ENCODE results near the gene STAC.
A peak's percentile ranks its signal among the peaks of the same experiment; 100 is the strongest.
"Not testable (repeated sequence)": the region's sequence is repeated elsewhere in the genome, so short reads cannot be mapped to it uniquely, and the experiment has no call there.

STAC gene

DNA sequence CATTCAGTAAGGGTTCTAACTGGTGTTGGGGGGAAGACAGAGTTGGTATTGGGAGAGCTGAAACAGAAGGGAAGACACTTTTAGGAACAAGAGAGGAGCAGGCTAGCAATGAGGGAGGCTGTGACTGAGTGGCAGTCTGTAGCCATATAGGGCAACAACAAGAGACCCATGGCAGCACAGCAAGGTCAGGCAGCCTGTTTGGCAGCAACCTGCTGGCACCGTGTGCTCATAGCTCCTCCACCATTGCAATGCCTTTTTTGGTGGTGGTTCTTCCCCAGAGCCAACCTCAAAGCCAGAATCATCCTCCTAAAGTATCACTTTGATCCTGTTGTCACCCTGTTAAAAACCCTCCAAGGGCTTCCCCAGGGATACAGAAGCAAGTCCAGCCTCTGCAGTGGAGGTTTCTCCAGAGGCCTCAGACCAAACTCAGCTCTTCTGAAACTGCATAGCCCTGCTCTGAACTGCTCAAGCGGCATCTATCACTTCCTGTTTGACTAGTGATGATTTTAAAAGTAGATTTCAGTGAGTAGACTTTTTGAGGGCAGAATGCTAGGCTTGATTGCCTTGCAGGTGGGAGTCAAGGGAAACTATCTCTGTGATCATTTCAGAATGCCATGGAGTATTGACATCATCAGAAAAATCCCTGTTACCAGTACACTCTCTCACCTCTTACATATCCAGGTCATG, 176.9 kb downstream of the STAC start:
- Mint-ChIP-seq H3K4me1 (no peaks in the 10 kb centered on the region), H3K9me3 (no peaks in the 10 kb centered on the region), H3K27me3 (peaks cover 8% of the 10 kb centered on the region), H3K4me3 (no peak overlapping the region), H3K27ac (no peak overlapping the region)
- DNase-seq (no peak), ATAC-seq (no peak)

GRCh38 chr3:36557708-36558421, 177.6 kb downstream of the STAC start:
- no peak overlapping the region for H3K4me3 Mint-ChIP-seq
- peaks cover 8% of the 10 kb centered on the region for H3K27me3 Mint-ChIP-seq
- ATAC-seq, result no peak
- H3K27ac Mint-ChIP-seq, result no peak overlapping the region
- DNase-seq, result no peak
- H3K9me3 Mint-ChIP-seq, result no peaks in the 10 kb centered on the region
- no peaks in the 10 kb centered on the region for H3K4me1 Mint-ChIP-seq

GRCh38 chr3:36558961-36559360, 178.7 kb downstream of the STAC start:
- H3K4me1 Mint-ChIP-seq, result no peaks in the 10 kb centered on the region
- peaks cover 8% of the 10 kb centered on the region for H3K27me3 Mint-ChIP-seq
- no peak for ATAC-seq
- H3K9me3 Mint-ChIP-seq, result no peaks in the 10 kb centered on the region
- H3K4me3 Mint-ChIP-seq, result no peak overlapping the region
- no peak overlapping the region for H3K27ac Mint-ChIP-seq
- DNase-seq, result no peak

GRCh38 chr3:36560685-36561084, 180.4 kb downstream of the STAC start:
- no peak overlapping the region for H3K4me3 Mint-ChIP-seq
- no peaks in the 10 kb centered on the region for H3K9me3 Mint-ChIP-seq
- H3K27me3 Mint-ChIP-seq, result peaks cover 8% of the 10 kb centered on the region
- DNase-seq, result no peak
- ATAC-seq, result no peak
- H3K4me1 Mint-ChIP-seq, result no peaks in the 10 kb centered on the region
- H3K27ac Mint-ChIP-seq, result no peak overlapping the region

DNA sequence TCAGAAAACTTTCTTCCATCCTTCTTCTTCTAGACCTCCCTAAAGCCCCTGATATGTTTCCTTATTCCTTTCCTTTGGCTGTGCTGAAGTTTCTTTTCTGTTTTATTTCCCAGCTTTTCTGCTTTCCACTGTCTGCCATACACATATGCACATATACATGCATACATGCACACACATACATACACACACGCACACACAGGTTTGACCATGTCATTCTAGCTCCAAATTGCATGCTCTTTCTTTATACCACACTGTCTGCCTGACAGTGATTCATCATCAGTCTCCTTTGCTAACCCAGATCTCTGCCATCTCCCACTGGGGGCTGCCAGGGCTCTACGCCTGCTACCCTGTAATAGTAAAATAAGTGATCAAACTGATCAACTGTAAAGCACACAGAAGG, 181.3 kb downstream of the STAC start:
- ATAC-seq, result no peak
- Mint-ChIP-seq H3K4me1 (no peaks in the 10 kb centered on the region), H3K9me3 (no peaks in the 10 kb centered on the region), H3K27me3 (peaks cover 8% of the 10 kb centered on the region), H3K27ac (no peak overlapping the region), H3K4me3 (no peak overlapping the region)
- no peak for DNase-seq

- H3K4me3 Mint-ChIP-seq, result no peak overlapping the region
- no peak overlapping the region for H3K27ac Mint-ChIP-seq
- DNase-seq (no peak), ATAC-seq (no peak)
- H3K4me1 Mint-ChIP-seq, result no peaks in the 10 kb centered on the region
- H3K9me3 Mint-ChIP-seq, result peaks cover 0 to 1% of the 10 kb centered on the region in 2 donors
- peaks cover 8% of the 10 kb centered on the region for H3K27me3 Mint-ChIP-seq
These were observed 182.6 kb downstream of the STAC start for GRCh38 chr3:36562945-36563344.

DNA sequence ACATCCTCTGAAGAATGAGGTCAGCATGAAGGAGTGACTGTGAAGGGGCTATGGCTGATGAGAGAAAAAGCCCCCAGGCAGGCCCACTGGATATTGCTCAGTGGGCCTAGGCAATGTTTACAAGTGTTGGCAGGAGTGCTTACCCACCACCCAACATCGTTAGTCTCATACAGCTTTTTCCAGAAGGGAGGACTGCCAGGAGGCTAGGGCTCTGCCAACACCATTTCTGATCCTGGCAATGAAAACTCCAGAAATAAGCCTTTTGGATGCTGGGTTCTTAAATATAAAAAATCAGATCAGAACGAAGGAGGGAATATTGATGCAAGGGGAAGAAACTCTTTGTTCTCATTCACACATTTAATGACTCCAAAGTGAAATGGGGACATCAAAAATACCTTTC, 194.9 kb downstream of the STAC start:
- DNase-seq (no peak), ATAC-seq (no peak)
- Mint-ChIP-seq H3K9me3 (peaks cover 10 to 20% of the 10 kb centered on the region in 2 donors), H3K27ac (peak overlapping the region in 1 of 2 donors; percentile 89), H3K4me3 (no peak overlapping the region), H3K4me1 (no peaks in the 10 kb centered on the region), H3K27me3 (no peaks in the 10 kb centered on the region)

- not testable (repeated sequence) for H3K4me1 Mint-ChIP-seq, H3K27ac Mint-ChIP-seq, DNase-seq, H3K4me3 Mint-ChIP-seq, ATAC-seq, H3K27me3 Mint-ChIP-seq
- peaks cover 15 to 28% of the 10 kb centered on the region in 2 donors for H3K9me3 Mint-ChIP-seq
These were observed 198.1 kb downstream of the STAC start for GRCh38 chr3:36578418-36578817.

GRCh38 chr3:36579746-36580145, 199.4 kb downstream of the STAC start:
- Mint-ChIP-seq H3K9me3 (peaks cover 20 to 28% of the 10 kb centered on the region in 2 donors), H3K4me3 (no peak overlapping the region), H3K27ac (no peak overlapping the region), H3K4me1 (no peaks in the 10 kb centered on the region), H3K27me3 (no peaks in the 10 kb centered on the region)
- ATAC-seq, result no peak
- no peak for DNase-seq

DNA sequence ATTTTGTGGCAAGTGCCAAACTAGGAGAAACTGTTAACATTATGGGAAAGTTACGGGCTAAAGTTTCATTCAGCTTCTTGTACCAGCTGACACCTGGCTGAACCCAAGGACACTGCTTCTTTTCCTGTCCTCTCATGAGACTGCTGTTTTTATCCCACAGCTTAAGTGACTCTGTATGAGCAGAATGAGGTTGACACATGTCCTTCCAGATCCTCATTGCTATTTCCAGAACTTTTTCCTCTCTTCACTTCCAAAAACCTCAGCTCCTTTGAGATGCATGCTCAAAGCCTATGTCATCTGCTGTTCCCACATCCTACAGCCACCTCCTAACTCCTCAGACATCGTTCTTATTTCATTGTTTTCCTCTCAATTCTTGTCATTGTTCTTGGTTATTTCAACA, 200.4 kb downstream of the STAC start:
- DNase-seq, result no peak
- Mint-ChIP-seq H3K27ac (no peak overlapping the region), H3K27me3 (no peaks in the 10 kb centered on the region), H3K9me3 (peaks cover 20 to 34% of the 10 kb centered on the region in 2 donors), H3K4me3 (no peak overlapping the region), H3K4me1 (no peaks in the 10 kb centered on the region)
- ATAC-seq, result no peak

GRCh38 chr3:36591959-36592358, 211.7 kb downstream of the STAC start:
- Mint-ChIP-seq H3K27ac (no peak overlapping the region), H3K4me1 (no peaks in the 10 kb centered on the region), H3K27me3 (peaks cover 8% of the 10 kb centered on the region), H3K9me3 (peaks cover 2 to 4% of the 10 kb centered on the region in 2 donors), H3K4me3 (no peak overlapping the region)
- no peak for DNase-seq
- no peak for ATAC-seq

- no peak overlapping the region for H3K4me3 Mint-ChIP-seq
- no peak overlapping the region for H3K27ac Mint-ChIP-seq
- peaks cover 8% of the 10 kb centered on the region for H3K27me3 Mint-ChIP-seq
- ATAC-seq (no peak), DNase-seq (no peak)
- H3K9me3 Mint-ChIP-seq, result no peaks in the 10 kb centered on the region
- H3K4me1 Mint-ChIP-seq, result no peaks in the 10 kb centered on the region
These were observed 215.2 kb downstream of the STAC start for GRCh38 chr3:36595511-36595910.

DNA sequence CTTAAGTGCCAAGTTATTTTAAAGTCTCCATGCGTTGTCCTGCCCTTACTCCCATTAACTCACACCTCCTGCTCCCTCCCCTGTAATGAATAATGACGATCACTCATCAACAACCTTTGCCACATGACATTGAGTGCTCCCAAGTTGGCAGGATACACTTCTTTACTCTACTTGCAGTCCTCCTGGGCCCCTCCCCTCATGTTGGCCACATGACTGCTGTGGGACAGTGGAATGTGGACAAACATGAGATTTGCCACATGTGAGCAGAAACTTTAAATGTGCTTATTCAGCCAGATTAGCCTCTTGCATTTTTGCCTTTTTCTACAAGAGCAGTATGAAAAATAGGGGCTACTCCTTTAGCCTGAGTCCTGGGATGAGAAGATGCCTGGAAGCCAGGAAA, 216.1 kb downstream of the STAC start:
- Mint-ChIP-seq H3K4me1 (no peaks in the 10 kb centered on the region), H3K4me3 (no peak overlapping the region), H3K9me3 (no peaks in the 10 kb centered on the region), H3K27me3 (peaks cover 8% of the 10 kb centered on the region), H3K27ac (peak overlapping the region in 1 of 2 donors; percentile 23)
- DNase-seq (no peak), ATAC-seq (no peak)

DNA sequence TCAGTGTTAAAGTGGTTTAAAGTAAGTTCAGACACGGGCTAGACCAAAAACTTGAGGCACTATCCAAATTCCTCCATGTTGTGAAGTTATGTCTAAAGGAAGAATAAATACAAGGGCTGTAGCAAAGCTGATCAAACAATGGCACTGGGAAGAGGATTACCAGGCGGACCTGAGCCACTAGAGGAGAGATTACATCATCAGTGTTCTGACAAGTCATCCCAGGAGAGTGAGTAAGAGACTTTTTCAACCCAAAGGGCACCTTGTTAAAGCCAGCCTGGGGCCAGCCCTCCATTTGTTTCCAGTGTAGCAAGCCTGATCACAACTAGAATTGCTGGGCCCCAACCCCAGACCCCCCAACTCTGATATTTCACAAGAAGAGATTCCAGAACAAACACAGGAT, 217.1 kb downstream of the STAC start:
- Mint-ChIP-seq H3K27ac (no peak overlapping the region), H3K4me3 (no peak overlapping the region), H3K27me3 (peaks cover 8% of the 10 kb centered on the region), H3K4me1 (no peaks in the 10 kb centered on the region), H3K9me3 (no peaks in the 10 kb centered on the region)
- ATAC-seq, result no peak
- DNase-seq, result no peak

Measured in stimulated activated naive CD8-positive, alpha-beta T cell treated with anti-CD3 and anti-CD28 coated beads, Interleukin-15, amount 100 ng/mL, for 72 hours (primary cell).